ENCODE results near the gene GLYR1.

GLYR1 gene

DNA sequence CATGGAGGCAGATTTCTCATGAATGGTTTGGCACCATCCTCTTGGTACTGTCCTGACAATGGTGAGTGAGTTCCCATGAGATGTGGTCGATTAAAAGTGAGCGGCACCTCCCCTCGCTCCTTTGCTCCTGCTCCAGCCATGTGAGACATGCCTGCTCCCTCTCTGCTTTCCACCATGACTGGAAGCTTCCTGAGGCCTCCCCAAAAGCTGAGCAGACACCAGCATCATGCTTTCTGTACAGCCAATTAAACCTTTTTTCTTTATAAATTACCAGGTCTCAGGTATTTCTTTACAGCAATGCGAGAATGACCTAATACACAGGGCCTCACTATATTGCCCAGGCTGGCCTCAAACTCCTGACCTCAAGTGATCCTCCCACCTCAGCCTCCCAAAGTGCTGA, 92.2 kb downstream of the GLYR1 start:
- no peak for DNase-seq

DNA sequence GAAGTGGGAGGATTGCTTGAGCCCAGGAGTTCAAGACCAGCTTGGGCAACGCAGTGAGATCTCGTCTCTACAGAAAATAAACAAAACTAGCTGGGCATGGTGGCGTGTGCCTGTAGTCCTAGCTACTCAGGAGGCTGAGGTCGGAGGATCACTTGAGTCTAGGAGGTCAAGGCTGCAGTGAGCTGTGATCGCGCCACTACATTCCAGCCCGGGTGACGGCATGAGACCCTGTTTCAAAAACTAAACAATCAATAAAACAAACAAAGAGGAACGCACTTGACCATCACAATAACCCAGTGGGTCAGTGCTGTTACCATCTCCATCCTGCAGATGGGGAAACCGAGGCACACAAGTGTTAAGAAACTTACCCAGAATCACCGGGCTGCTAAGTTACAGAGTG, 93.9 kb downstream of the GLYR1 start:
- DNase-seq, result no peak
